ENCODE measurements around the gene PDE1C.
A peak's percentile ranks its signal among the peaks of the same experiment; 100 is the strongest.

Gene PDE1C

GRCh38 chr7:31938650-31939049, 131.6 kb downstream of the PDE1C start:
- DNase-seq (ENCODE audit: low read depth): peak; percentile 32

DNA sequence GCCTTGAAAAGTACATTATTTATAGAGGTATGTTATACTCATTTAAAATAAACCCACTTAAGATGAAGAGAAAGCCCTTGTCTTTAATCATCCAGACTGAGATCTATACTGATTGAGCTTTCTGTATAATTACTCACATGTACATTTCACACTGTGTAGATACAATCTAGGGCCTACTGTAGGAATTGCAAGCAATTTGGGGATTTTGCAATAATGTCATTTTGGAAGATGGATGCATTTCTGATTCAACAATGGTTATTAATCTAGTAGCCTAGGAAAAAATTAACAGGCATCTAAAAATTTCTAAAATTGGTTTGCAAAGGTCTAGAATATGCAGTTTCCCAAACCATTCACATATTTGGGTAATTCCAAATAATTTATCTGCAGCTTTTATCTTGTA, 132.2 kb downstream of the PDE1C start:
- no peak for DNase-seq (ENCODE audit: low read depth)

DNA sequence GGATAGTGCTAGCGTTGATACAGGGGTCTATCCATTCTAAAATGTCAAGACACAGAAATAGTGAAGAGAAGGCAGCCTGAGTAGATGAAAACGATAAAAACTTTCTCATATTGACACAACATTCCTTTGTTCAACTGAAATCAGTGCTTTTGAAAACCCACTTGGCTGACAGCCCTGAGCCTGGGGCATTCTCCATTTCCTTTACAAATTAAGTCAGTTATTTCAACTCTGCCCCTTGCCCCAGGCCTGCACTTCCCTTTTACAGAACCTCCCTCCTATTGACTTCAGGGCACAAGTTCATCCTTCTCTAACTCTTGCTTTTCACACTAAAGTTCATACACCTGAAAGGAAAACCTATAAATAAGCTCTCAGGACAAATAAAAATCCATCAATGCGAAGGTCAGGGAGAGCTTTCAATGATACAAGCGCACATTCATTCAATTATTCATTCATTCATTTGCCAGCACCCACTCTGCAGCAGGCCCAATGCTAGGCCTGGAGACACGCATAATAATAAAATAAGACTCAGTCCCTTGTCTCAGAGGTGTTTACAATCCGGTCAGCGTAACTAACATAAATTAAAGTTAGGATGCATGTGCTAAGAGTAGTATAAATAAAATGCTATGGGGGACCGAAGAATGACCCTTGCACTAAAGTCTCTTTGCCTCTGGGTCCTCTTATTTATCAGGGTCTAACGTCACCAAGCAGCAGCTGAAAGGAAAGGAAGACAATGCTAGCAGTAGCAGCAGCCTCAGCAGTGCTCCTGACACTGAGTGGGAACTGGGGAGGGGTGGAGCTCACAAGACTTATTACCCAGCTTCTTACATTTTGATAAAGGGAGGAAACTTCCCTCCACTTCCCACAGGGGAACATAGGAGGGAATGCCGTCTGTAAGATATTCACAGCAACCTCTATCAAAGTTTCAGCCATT, 134.8 kb downstream of the PDE1C start:
- DNase-seq (ENCODE audit: low read depth): peak; percentile 25

DNA sequence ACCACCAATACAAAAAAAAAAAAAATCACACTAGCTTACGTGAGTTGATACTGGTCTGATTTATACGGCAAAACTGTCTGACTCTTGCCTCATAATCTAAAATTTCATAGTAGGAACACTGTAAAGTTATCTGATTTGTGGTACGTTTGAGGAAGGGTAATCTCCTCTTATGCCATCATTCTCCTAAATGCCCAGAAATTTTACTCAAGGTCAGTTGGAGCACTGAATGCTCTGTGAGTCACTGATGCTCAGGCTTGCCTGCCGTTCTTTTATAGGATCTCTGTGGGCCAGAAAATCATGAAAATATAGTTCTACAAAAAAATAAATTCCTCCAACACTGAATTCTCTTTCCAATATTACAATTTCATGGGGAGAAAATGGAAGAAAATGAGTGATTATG, 135.7 kb downstream of the PDE1C start:
- peak; percentile 30 for DNase-seq (ENCODE audit: low read depth)

DNA sequence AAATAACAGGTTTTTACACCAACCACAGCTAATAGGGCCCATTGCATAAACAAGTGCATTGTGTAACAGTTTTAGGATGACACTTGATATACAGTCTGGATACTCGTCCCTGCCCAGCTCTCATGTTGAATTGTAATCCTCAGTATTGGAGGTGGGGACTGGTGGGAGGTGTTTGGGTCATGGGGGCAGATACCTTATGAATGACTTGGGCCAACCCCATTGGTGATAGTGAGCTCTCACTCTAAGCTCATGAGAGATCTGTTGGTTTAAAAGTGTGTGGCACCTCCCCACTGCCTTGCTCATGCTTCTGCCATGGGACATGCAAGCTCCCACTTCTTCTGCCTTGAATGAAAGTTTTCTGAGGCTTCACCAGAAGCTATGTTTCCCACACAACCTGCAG, 136.7 kb downstream of the PDE1C start:
- peak; percentile 9 for DNase-seq (ENCODE audit: low read depth)

- DNase-seq (ENCODE audit: low read depth): no peak
Measured at GRCh38 chr7:31926991-31927584, 143.1 kb downstream of the PDE1C start.

- DNase-seq (ENCODE audit: low read depth): no peak
Measured at GRCh38 chr7:31925753-31926454, 144.3 kb downstream of the PDE1C start.

DNA sequence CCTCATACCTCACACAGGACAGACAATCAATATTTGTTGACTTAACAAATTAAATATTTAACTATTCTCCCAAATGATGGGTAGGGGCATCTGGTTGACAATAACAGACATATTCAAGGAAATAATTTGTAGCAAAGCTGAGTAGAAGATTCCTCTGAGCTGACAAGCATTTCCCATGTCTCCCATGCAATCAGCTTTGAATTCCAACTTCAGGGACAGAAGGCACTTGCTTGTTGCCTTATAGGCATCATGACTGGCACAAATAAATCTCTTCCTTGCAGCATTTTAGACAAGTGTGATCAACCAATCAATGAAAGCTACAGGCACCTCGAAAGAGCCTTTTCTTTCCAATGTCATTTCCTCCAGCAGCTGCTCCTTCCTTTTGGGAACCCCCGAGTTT, 146.0 kb downstream of the PDE1C start:
- no peak for DNase-seq (ENCODE audit: low read depth)

- no peak for DNase-seq (ENCODE audit: low read depth)
Measured at GRCh38 chr7:31922848-31923247, 147.4 kb downstream of the PDE1C start.

- no peak for DNase-seq (ENCODE audit: low read depth)
Measured at GRCh38 chr7:31921047-31921446, 149.2 kb downstream of the PDE1C start.

DNA sequence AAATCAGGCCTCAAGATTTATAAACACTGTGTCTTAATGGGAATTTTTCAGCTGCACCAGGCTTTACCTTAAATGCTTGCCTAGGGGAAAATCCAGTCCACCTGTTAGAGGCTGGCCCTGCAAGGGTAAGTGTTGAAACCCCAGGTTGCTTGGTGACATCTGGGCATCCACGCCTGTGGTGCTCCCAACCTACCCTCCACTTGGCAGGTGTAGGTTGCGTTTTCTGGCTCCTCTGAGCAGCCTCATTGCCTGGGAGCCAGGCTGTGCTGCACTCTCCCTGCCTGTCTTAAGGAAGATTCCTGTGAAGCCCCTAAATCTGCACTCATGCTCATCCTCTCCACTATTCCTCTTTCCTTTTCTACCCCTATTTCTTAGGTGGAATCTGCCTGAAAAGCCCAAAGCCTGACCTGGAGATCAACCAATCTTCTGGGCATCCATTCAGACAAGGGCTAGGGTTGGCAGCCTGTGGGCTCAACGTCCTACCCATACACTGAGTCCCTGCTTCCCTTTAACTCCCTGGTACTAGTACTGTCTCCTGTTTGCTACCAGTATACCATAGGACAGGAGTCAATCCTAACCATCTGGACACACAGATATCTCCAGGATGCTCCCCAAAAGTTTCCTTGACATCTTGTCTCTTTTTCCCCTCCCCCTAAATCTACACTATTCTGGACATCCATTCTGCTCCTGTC, 150.4 kb downstream of the PDE1C start:
- no peak for DNase-seq (ENCODE audit: low read depth)

- DNase-seq (ENCODE audit: low read depth): no peak
Measured at GRCh38 chr7:31918706-31919393, 151.4 kb downstream of the PDE1C start.

DNA sequence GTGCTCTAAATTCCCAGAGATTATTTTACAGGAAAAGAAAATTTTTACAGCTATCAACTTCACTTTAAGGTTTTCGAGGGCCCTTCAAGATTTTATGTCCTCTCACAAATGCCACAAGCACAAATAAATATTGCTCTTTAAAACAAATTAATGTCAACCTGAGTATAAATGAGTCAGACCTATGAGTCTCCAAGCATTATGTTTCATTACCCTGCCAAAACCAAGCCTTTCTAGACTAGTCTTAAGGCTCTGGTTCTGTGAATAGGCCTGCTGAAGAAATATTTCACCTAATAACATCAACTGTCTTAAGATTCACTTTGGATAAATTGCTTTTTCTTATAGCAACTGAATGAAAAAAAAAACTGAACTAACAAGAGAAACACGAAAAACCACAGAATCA, 153.0 kb downstream of the PDE1C start:
- no peak for DNase-seq (ENCODE audit: low read depth)

DNA sequence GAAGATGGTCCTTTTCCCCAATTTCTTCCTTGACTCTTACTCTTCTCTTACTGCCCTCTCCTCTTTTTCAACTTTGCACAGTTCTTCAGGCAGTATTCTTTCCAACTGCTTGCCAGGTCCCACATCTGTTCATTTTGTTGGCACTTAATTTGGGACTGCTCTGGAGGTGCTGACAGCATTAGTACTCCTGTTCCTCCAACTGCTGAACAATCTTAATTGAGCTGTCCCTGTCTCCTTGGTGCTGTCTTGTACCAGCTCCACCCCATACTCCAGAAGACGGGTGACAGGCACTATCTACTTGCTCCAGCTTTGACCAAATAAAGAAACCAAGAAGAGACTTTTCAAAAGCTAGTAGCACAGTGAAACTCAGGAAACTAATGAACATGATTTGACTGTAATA, 160.0 kb downstream of the PDE1C start:
- DNase-seq (ENCODE audit: low read depth): no peak

- no peak for DNase-seq (ENCODE audit: low read depth)
Measured at GRCh38 chr7:31906479-31907171, 163.6 kb downstream of the PDE1C start.

DNA sequence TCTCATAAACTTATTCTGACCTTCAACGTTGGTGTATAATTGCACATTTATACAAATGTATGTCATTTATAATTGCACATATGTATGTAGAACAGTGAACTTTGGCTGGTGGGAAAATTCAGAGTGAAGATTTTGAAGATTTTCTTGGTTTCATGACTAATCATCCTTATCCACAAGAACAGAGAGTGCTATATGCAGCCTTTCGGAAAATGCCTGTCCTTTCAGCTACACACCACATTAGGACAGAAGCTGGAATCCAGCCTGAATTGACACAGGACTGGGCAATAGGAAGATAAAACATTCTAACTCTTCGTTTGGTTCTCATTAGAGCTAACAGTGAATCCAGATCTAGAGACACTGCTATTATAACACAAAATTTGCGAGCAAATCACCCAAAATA, 166.2 kb downstream of the PDE1C start:
- DNase-seq (ENCODE audit: low read depth): no peak

GRCh38 chr7:31899356-31899927, 170.8 kb downstream of the PDE1C start:
- DNase-seq (ENCODE audit: low read depth): no peak

DNA sequence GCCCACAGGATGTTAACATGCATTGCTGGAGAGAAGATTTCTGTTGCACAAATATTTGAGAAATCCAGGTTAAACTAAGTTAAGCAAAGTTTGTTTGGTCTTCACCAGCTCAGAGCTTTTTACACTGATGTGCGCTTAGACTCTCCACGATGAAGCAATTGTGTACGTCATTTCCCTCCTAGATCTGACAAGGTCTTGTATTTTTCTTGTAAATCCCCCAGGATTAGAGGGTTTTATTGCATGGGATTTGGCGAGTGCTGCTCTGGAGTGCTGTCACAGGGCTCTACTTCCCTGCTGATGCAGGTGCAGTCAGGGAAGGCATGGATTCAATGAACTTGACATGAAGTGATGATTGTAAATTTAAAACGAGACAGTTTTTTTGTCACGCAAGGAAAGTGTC, 173.3 kb downstream of the PDE1C start:
- peak; percentile 85 for DNase-seq (ENCODE audit: low read depth)

GRCh38 chr7:31894308-31894707, 175.9 kb downstream of the PDE1C start:
- no peak for DNase-seq (ENCODE audit: low read depth)

DNA sequence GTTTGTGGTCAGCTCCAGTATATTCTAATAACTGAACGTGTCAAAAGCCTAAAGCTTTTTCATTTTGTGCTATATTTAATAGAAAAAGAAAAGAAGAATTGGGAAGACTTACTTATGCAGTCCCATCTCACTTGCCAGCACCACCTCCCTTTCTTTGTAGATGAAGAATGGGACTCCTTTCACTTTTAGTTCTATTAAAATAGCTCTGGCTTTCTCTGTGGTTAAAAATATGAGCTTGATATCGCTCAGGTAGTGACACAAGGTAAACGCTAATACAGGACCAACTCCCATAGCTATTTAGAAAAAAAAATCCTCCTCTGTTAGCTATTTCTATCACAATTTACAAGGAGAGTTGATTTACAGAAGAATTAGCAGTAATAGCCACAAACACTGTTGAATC, 176.8 kb downstream of the PDE1C start:
- no peak for DNase-seq (ENCODE audit: low read depth)

Measured in iris pigment epithelial cell (primary cell).